Chondrocyte (in vitro differentiated cells): ENCODE results near the gene ZCWPW1. TPM values are rescaled to one million over a fixed set of nuclear protein-coding genes. Genes with fewer than 3 reads are reported as not detected.

ENCODE experiments used
- DNase-seq: peaks from one replicate; pipeline ENCODE4 v3.0.0; 2021; ENCODE audit warnings: mixed read lengths, low spot score
- H3K27ac Mint-ChIP-seq: one replicate; pipeline ENCODE4 v1.8.0; 2021; ENCODE audit warnings: mild to moderate bottlenecking, moderate library complexity, mixed read lengths; ENCODE audit not compliant: unreplicated experiment
- H3K27me3 Mint-ChIP-seq: 2 replicates; pipeline ENCODE4 v1.8.0; 2021; ENCODE audit warnings: low read depth, mixed read lengths
- H3K36me3 Mint-ChIP-seq: 2 replicates; pipeline ENCODE4 v1.8.0; 2021; ENCODE audit warnings: low read depth, mixed read lengths
- H3K4me1 Mint-ChIP-seq: 2 replicates; pipeline ENCODE4 v1.8.0; 2021; ENCODE audit warnings: low read depth, mild to moderate bottlenecking, mixed read lengths
- H3K4me3 Mint-ChIP-seq: one replicate; pipeline ENCODE4 v1.8.0; 2021; ENCODE audit warnings: mild to moderate bottlenecking, moderate library complexity, mixed read lengths; ENCODE audit not compliant: unreplicated experiment
- H3K9me3 Mint-ChIP-seq: 2 replicates; pipeline ENCODE4 v1.8.0; 2021; ENCODE audit warnings: low read depth, mixed read lengths
- CTCF ChIP-seq: fragments of 200-600 bp; sonication (generic); IDR thresholded peaks from 2 replicates; pipeline ENCODE4 v1.5.0; 2021; ENCODE audit warnings: antibody characterized with exemption, mild to moderate bottlenecking, moderate library complexity
- total RNA-seq: library from RNA; stranded (reverse); gene quantifications from 3 replicates; pipeline ENCODE4 v1.2.1, GENCODE V29; 2021

Gene ZCWPW1
- total RNA-seq, 1 donor from 2014 or later: 3.8 TPM

GRCh38 chr7:100432621-100433275, 4.2 kb upstream of the ZCWPW1 start:
- Mint-ChIP-seq H3K4me1 (peaks cover 49% of the 10 kb centered on the region), H3K27ac (peak overlapping the region; percentile 39), H3K36me3 (peaks cover 9% of the 10 kb centered on the region), H3K9me3 (no peaks in the 10 kb centered on the region), H3K4me3 (no peak overlapping the region), H3K27me3 (no peaks in the 10 kb centered on the region)
- TF ChIP-seq CTCF: no peak
- DNase-seq: peak; percentile 54

- no peak for DNase-seq
- TF ChIP-seq CTCF: no peak
- peaks cover 9% of the 10 kb centered on the region for H3K36me3 Mint-ChIP-seq
- H3K4me3 Mint-ChIP-seq: peak overlapping the region; percentile 36
- no peaks in the 10 kb centered on the region for H3K9me3 Mint-ChIP-seq
- peaks cover 50% of the 10 kb centered on the region for H3K4me1 Mint-ChIP-seq
- H3K27ac Mint-ChIP-seq: no peak overlapping the region
- H3K27me3 Mint-ChIP-seq: no peaks in the 10 kb centered on the region
Observed at GRCh38 chr7:100432053-100432452, 3.5 kb upstream of the ZCWPW1 start.

GRCh38 chr7:100431286-100431735, 2.8 kb upstream of the ZCWPW1 start:
- peak overlapping the region; percentile 36 for H3K4me3 Mint-ChIP-seq
- peak; percentile 83 for DNase-seq
- peak overlapping the region; percentile 22 for H3K27ac Mint-ChIP-seq
- no peak for TF ChIP-seq CTCF
- peaks cover 9% of the 10 kb centered on the region for H3K36me3 Mint-ChIP-seq
- peaks cover 50% of the 10 kb centered on the region for H3K4me1 Mint-ChIP-seq
- H3K9me3 Mint-ChIP-seq: no peaks in the 10 kb centered on the region
- H3K27me3 Mint-ChIP-seq: no peaks in the 10 kb centered on the region

DNA sequence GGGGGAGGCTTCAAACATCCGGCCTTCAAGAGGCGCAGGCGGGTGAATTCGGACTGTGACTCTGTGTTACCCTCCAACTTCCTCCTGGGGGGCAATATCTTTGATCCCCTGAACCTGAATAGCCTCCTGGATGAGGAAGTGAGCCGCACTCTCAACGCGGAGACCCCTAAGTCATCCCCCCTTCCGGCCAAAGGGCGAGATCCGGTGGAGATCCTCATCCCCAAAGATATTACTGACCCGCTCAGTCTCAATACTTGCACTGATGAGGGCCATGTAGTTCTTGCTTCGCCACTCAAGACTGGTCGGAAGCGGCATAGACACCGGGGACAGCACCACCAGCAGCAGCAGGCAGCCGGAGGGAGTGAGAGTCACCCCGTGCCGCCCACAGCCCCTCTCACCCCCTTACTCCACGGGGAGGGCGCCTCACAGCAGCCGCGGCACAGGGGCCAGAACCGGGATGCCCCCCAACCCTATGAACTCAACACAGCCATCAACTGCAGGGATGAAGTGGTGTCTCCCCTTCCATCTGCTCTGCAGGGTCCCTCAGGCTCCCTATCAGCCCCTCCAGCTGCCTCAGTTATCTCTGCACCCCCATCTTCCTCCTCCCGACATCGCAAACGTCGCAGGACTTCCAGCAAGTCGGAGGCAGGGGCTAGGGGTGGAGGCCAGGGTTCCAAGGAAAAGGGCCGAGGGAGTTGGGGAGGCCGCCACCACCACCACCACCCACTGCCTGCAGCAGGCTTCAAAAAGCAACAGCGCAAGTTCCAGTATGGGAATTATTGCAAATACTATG, 2.2 kb upstream of the ZCWPW1 start:
- peaks cover 9% of the 10 kb centered on the region for H3K36me3 Mint-ChIP-seq
- peaks cover 50% of the 10 kb centered on the region for H3K4me1 Mint-ChIP-seq
- H3K4me3 Mint-ChIP-seq: peak overlapping the region; percentile 74
- H3K9me3 Mint-ChIP-seq: no peaks in the 10 kb centered on the region
- peak; percentile 63 for DNase-seq
- no peaks in the 10 kb centered on the region for H3K27me3 Mint-ChIP-seq
- peak overlapping the region; percentile 89 for H3K27ac Mint-ChIP-seq
- no peak for TF ChIP-seq CTCF

GRCh38 chr7:100429637-100430492, 1.4 kb upstream of the ZCWPW1 start, which contains the start of gene MEPCE:
TSS of gene MEPCE (plus strand) at chr7:100429831. CDS start at chr7:100430019, 188 bp downstream.
- Mint-ChIP-seq H3K36me3 (peaks cover 9% of the 10 kb centered on the region), H3K4me3 (peak within 1 kb of the TSS; percentile 99), H3K27me3 (no peaks in the 10 kb centered on the region), H3K4me1 (peaks cover 44% of the 10 kb centered on the region), H3K9me3 (no peaks in the 10 kb centered on the region), H3K27ac (peak within 1 kb of the TSS; percentile 100)
- DNase-seq: peak; percentile 99
- TF ChIP-seq CTCF: no peak
